GM18498 (cell line): ENCODE results near the gene LMLN.
"Not testable (repeated sequence)": the region's sequence is repeated elsewhere in the genome, so short reads cannot be mapped to it uniquely, and the experiment has no call there.

ENCODE experiments used
- ATAC-seq: cut with Tn5 transposase; IDR thresholded peaks from one replicate; pipeline ENCODE4 v1.9.1; 2021; ENCODE audit warnings: mild to moderate bottlenecking, moderate library complexity; ENCODE audit not compliant: unreplicated experiment

LMLN gene

GRCh38 chr3:198071602-198072287, 111.7 kb downstream of the LMLN start:
- ATAC-seq: peak; percentile 98

GRCh38 chr3:198076722-198077308, 116.8 kb downstream of the LMLN start:
- no peak for ATAC-seq

GRCh38 chr3:198079771-198080520, 119.9 kb downstream of the LMLN start:
- ATAC-seq: peak; percentile 33

DNA sequence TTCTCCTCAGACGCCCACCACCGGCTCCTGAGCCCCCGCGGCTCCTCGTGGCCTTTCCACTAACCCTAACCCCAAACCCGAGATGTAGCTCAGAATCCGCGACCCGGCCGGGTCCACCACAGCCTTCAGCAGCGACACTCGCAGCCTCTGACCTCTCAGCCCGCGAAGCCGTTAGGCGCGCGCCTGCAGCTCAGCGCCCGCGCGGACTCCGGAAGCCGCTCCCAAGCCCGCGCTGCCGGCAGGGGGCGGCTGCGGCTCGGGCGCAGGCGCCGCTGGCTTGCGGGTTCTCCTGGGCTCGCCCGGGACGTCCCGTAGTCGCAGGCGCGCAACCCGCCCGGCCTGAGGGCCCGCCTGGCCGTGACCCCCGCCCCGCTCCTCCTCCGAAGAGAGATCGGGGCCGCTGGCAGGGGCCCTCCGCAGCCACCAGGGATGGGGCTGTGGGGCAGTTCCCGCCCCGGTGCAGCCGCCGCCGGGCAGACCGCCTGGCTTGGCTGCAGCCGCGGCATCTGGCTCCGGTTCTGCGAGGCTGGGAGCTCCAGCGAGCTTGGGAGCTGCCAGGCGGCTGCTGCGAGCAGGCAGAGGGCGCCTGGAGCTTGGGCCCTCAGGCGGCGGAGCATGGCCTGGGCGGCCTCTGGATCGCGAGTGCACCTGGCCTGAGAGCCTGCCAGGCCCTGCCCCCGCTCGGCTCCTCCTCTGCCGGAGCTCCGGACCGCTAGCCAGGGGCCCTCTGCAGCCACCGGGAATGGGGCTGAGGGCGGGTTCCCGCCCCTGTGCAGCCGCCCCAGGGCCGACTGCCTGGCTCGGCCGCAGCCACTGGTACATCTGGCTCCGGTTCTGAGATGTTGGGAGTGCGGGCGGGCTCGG, 120.7 kb downstream of the LMLN start:
- peak; percentile 88 for ATAC-seq

GRCh38 chr3:198081421-198081844, 121.4 kb downstream of the LMLN start:
- no peak for ATAC-seq

- not testable (repeated sequence) for ATAC-seq
Observed at GRCh38 chr3:198082226-198082625, 122.2 kb downstream of the LMLN start.

GRCh38 chr3:198088421-198088955, 128.5 kb downstream of the LMLN start:
- ATAC-seq: no peak

DNA sequence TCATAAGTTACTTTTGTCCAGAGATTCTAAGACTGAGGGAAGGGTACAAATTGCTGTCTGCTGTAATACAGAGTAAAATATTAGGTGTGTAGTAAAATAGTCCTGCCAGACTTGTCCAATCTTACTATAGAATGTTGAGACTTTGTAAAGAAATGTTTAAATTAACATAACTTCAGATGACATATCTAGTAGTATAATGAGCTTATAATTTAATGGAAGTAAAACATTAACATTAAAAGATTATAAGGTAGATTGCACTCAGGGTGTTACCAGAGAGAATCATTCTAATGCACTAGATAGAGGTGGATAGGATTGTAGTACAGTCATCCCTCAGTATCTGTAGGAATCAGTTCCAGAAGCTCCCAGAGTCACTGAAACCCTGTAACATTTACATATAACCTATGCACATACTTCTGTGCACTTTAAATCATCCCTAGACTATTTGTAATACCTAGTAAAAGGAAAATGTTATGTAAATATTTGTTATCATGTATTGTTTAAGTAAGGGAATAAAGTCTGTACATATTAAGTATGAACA, 130.8 kb downstream of the LMLN start:
- ATAC-seq: no peak

- no peak for ATAC-seq
Observed at GRCh38 chr3:198092276-198092675, 132.3 kb downstream of the LMLN start.

GRCh38 chr3:198093112-198093679, 133.2 kb downstream of the LMLN start:
- no peak for ATAC-seq
